ENCODE results near the gene EFEMP2.

GRCh38 chr11:65861533-65862183 is 10.9 kb downstream of the EFEMP2 start:
- no peak for TF ChIP-seq CTCF (IDR thresholded peaks at IDR 0.05)
- TF ChIP-seq POLR2A (IDR thresholded peaks at IDR 0.05): no peak

All from esophagus squamous epithelium (tissue), 4 donors.